ENCODE results near the gene CCNY. TPM values are rescaled to one million over a fixed set of nuclear protein-coding genes. Genes with fewer than 3 reads are reported as not detected.

CCNY gene
- total RNA-seq, 1 donor from 2014 or later, result 85.9 TPM

DNA sequence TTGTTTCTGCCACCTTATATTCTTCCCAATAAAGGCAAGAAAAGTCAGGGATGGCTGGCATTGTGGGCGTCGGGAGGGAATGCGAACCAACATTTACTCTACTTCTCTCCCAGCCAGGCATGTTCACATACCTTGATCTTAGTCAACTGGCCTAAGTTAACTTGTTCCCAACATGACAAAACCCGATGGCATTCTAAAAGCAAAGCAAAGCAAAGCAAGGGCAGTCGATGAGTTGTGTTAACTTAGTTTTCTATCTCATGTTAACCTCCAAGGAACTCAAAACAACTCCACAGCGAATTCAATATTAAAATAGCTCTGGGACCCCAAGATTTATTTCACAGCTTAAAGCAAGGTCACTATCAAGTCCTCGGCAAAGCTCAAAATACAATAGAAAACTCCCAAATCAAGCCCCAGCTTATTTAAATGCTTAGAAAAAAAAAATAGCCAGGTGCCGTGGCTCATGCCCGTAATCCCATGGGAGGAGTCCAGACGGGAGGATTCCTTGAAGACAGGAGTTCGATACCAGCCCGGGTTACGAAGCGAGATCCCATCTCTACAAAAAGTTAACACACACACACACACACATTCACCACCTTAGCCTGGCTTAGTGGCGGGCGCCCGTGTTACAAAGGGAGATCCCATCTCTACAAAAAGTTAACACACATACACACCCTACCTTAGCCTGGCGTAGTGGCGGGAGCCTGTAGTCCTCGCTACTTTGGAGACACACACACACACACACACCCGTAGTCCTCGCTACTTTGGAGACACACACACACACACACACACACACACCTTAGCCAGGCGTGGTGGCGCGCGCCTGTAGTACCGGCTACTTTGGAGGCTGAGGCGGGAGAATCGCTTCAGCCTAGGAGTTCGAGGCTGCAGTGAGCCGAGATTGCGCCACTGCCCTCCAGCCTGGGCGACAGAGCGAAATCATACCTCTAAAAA lies 901 bp upstream of the CCNY start:
- Histone ChIP-seq H3K4me1 (ENCODE audit: insufficient read depth, low read length) (peaks cover 28% of the 10 kb centered on the region), H3K27ac (ENCODE audit: low read depth, low read length) (peak overlapping the region; percentile 79), H3K79me2 (ENCODE audit: insufficient read depth, low read length) (peaks cover 88% of the 10 kb centered on the region), H2AFZ (ENCODE audit: low read depth, low read length) (peak overlapping the region; percentile 65), H3K36me3 (ENCODE audit: insufficient read depth, low read length) (peaks cover 3% of the 10 kb centered on the region), H3K27me3 (ENCODE audit: insufficient read depth, low read length) (no peaks in the 10 kb centered on the region), H3K4me2 (ENCODE audit: low read length) (peak overlapping the region; percentile 97), H4K20me1 (ENCODE audit: insufficient read depth, low read length) (peaks cover 40% of the 10 kb centered on the region), H3K4me3 (ENCODE audit: insufficient read depth, low read depth, low read length) (peak overlapping the region; percentile 78), H3K9me3 (ENCODE audit: insufficient read depth, low read depth, low read length) (no peaks in the 10 kb centered on the region), H3K9ac (ENCODE audit: low read length) (peak overlapping the region; percentile 87)
- TF ChIP-seq, protein P1, sequence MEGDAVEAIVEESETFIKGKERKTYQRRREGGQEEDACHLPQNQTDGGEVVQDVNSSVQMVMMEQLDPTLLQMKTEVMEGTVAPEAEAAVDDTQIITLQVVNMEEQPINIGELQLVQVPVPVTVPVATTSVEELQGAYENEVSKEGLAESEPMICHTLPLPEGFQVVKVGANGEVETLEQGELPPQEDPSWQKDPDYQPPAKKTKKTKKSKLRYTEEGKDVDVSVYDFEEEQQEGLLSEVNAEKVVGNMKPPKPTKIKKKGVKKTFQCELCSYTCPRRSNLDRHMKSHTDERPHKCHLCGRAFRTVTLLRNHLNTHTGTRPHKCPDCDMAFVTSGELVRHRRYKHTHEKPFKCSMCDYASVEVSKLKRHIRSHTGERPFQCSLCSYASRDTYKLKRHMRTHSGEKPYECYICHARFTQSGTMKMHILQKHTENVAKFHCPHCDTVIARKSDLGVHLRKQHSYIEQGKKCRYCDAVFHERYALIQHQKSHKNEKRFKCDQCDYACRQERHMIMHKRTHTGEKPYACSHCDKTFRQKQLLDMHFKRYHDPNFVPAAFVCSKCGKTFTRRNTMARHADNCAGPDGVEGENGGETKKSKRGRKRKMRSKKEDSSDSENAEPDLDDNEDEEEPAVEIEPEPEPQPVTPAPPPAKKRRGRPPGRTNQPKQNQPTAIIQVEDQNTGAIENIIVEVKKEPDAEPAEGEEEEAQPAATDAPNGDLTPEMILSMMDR (IDR thresholded peaks at IDR 0.05; ENCODE audit: insufficient read depth, low read depth, low read length), result no peak
- TF ChIP-seq EZH2 (IDR thresholded peaks at IDR 0.05; ENCODE audit: insufficient read depth, low read length), result no peak
- DNase-seq (ENCODE audit: low read depth) (peak; percentile 34), FAIRE-seq (no peak)
- Mint-ChIP-seq H3K27ac (ENCODE audit: unreplicated experiment) (peak overlapping the region; percentile 67), H3K36me3 (ENCODE audit: low read depth, unreplicated experiment) (no peaks in the 10 kb centered on the region), H3K4me1 (ENCODE audit: low read depth, unreplicated experiment) (peaks cover 41% of the 10 kb centered on the region), H3K9me3 (ENCODE audit: unreplicated experiment) (no peaks in the 10 kb centered on the region), H3K4me3 (ENCODE audit: unreplicated experiment) (peak overlapping the region; percentile 95), H3K27me3 (ENCODE audit: low read depth, unreplicated experiment) (no peaks in the 10 kb centered on the region)

DNA sequence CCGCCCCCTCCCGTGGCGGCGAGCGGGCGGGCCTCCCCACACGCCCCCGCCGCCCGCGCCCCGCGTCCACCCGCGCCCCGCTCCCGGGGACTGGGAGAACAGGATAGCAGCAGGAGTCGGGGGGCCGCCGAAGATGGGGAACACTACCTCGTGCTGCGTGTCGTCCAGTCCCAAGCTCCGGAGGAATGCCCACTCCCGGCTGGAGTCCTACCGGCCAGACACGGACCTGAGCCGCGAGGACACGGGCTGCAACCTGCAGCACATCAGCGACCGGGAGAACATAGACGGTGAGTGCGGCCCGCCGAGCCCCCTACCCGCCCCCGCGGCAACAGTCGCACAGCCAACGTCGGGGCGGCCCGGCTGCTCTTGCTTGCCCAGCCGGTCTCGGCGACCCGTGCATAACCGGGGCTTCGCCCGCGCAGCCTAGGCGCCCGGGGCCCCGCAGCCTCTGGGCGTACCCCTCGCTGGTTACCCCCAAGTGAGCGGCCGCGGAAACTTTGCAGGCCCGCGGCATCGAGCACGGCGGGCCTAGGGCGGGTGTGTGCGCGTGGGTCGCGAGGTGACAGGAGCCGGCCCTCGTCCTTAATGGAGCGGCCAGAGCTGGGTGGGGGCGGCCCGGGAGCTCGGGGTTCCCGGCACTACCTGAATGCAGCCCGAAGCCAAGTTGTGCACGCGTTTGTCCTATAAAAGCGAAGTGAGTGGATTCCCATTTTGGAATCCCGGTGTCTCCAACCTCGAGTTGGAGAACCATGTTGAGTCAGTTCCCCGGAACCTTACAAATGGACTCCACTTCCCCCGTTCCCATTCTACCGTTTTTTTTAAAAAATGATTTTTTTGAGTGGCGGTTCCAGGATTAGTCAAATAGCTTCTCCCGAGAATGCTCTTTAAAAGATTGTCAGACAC lies 863 bp downstream of the CCNY start:
- no peak for TF ChIP-seq EZH2 (IDR thresholded peaks at IDR 0.05; ENCODE audit: insufficient read depth, low read length)
- TF ChIP-seq, protein P1 (IDR thresholded peaks at IDR 0.05; ENCODE audit: insufficient read depth, low read depth, low read length), result no peak
- peaks cover 58% of the 10 kb centered on the region for H4K20me1 ChIP-seq (ENCODE audit: insufficient read depth, low read length)
- H3K4me1 ChIP-seq (ENCODE audit: insufficient read depth, low read length), result peaks cover 18% of the 10 kb centered on the region
- Mint-ChIP-seq H3K27me3 (ENCODE audit: low read depth, unreplicated experiment) (no peaks in the 10 kb centered on the region), H3K4me3 (ENCODE audit: unreplicated experiment) (peak overlapping the region; percentile 95), H3K4me1 (ENCODE audit: low read depth, unreplicated experiment) (peaks cover 42% of the 10 kb centered on the region), H3K36me3 (ENCODE audit: low read depth, unreplicated experiment) (no peaks in the 10 kb centered on the region), H3K27ac (ENCODE audit: unreplicated experiment) (peak overlapping the region; percentile 54), H3K9me3 (ENCODE audit: unreplicated experiment) (no peaks in the 10 kb centered on the region)
- no peaks in the 10 kb centered on the region for H3K27me3 ChIP-seq (ENCODE audit: insufficient read depth, low read length)
- peak overlapping the region; percentile 89 for H3K4me2 ChIP-seq (ENCODE audit: low read length)
- H3K36me3 ChIP-seq (ENCODE audit: insufficient read depth, low read length), result no peaks in the 10 kb centered on the region
- DNase-seq (ENCODE audit: low read depth) (peak; percentile 15), FAIRE-seq (no peak)
- H3K4me3 ChIP-seq (ENCODE audit: insufficient read depth, low read depth, low read length), result peak overlapping the region; percentile 78
- H3K9me3 ChIP-seq (ENCODE audit: insufficient read depth, low read depth, low read length), result no peaks in the 10 kb centered on the region
- H3K27ac ChIP-seq (ENCODE audit: low read depth, low read length), result peak overlapping the region; percentile 53
- peaks cover 88% of the 10 kb centered on the region for H3K79me2 ChIP-seq (ENCODE audit: insufficient read depth, low read length)
- H3K9ac ChIP-seq (ENCODE audit: low read length), result peak overlapping the region; percentile 82
- H2AFZ ChIP-seq (ENCODE audit: low read depth, low read length), result peak overlapping the region; percentile 45

All from astrocyte (in vitro differentiated cells and primary cell).